ENCODE data around the gene SLC35F3. TPM values are rescaled to one million over a fixed set of nuclear protein-coding genes. Genes with fewer than 3 reads are reported as not detected.

SLC35F3 gene
- total and polyA plus RNA-seq, 2 experiments from 2014 or later, result 1.0 to 3.2 TPM

GRCh38 chr1:234118911-234119310 lies 214.4 kb downstream of the SLC35F3 start (continued):
- TF ChIP-seq, protein P1, sequence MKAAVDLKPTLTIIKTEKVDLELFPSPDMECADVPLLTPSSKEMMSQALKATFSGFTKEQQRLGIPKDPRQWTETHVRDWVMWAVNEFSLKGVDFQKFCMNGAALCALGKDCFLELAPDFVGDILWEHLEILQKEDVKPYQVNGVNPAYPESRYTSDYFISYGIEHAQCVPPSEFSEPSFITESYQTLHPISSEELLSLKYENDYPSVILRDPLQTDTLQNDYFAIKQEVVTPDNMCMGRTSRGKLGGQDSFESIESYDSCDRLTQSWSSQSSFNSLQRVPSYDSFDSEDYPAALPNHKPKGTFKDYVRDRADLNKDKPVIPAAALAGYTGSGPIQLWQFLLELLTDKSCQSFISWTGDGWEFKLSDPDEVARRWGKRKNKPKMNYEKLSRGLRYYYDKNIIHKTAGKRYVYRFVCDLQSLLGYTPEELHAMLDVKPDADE (IDR thresholded peaks at IDR 0.05), result no peak
- TF ChIP-seq ZNF331 (CRISPR knock-in tag; IDR thresholded peaks at IDR 0.05; ENCODE audit: low read depth) (no peak), NANOG (IDR thresholded peaks at IDR 0.05; ENCODE audit: borderline replicate concordance) (no peak), POLR2AphosphoS5 (IDR thresholded peaks at IDR 0.05; ENCODE audit: low read depth) (no peak), JUNB (IDR thresholded peaks at IDR 0.05; ENCODE audit: unreplicated experiment) (no peak), REST (IDR thresholded peaks at IDR 0.05; ENCODE audit: unreplicated experiment) (no peak)

DNA sequence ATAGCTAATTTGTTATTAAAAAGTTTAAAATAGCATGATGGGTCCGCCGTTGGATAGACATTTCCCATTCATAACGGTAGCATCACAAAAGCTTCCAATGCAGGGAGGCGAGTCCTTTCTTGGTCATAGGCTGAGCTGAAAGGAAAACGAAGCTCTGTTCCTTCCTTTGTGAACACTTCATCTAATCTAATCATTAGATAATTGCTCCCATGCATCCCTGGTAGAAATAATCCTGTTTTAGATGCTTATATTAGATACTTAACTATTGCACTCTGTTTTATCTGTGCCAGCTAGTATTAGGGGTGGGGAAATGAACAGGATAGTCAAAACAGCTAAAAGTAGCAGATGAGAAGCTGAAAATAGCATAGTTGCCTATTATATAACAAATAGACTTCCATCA lies 215.0 kb downstream of the SLC35F3 start:
- Histone ChIP-seq H4K20me1 (replicated peaks; ENCODE audit: insufficient read depth) (no peaks in the 10 kb centered on the region), H3F3A (replicated peaks; ENCODE audit: low read depth) (no peaks in the 10 kb centered on the region), H3K9me2 (ENCODE audit: insufficient read depth) (no peaks in the 10 kb centered on the region), H3K79me2 (replicated peaks; ENCODE audit: insufficient read depth) (no peaks in the 10 kb centered on the region), H3K36me3 (ENCODE audit: insufficient read depth) (no peaks in the 10 kb centered on the region), H3K4me3 (no peak overlapping the region), H3K4me1 (ENCODE audit: insufficient read depth) (no peaks in the 10 kb centered on the region; the same call in 1 of the 2 replicates), H3K4me2 (no peak overlapping the region), H2AFZ (no peak overlapping the region), H3K27ac (ENCODE audit: low read depth) (no peak overlapping the region), H3K27me3 (ENCODE audit: insufficient read depth) (no peaks in the 10 kb centered on the region)
- H3K9me3 Mint-ChIP-seq, result peaks cover 4% of the 10 kb centered on the region; the same call in 2 of the 3 replicates
- no peak for DNase-seq (ENCODE audit: low spot score)
- H3K27ac Mint-ChIP-seq, result no peak overlapping the region
- no peaks in the 10 kb centered on the region for H3K36me3 Mint-ChIP-seq (ENCODE audit: low read depth)
- H3K4me1 Mint-ChIP-seq, result peaks cover 8% of the 10 kb centered on the region
- H3K4me3 Mint-ChIP-seq, result no peak overlapping the region
- peaks cover 6% of the 10 kb centered on the region for H3K27me3 Mint-ChIP-seq (ENCODE audit: insufficient read depth, low read depth, poor library complexity)
- ATAC-seq, result no peak
- no peak for TF ChIP-seq ZNF114 (CRISPR knock-in tag; IDR thresholded peaks at IDR 0.05)
- TF ChIP-seq, protein P1 (IDR thresholded peaks at IDR 0.05), result no peak
- TF ChIP-seq EZH2 (IDR thresholded peaks at IDR 0.05; ENCODE audit: low read depth, unreplicated experiment), result no peak
- no peak for TF ChIP-seq ZNF331 (CRISPR knock-in tag; IDR thresholded peaks at IDR 0.05; ENCODE audit: low read depth)
- TF ChIP-seq POLR2AphosphoS5 (IDR thresholded peaks at IDR 0.05; ENCODE audit: low read depth), result no peak
- no peak for TF ChIP-seq REST (IDR thresholded peaks at IDR 0.05; ENCODE audit: unreplicated experiment)
- TF ChIP-seq EZH2phosphoT487 (IDR thresholded peaks at IDR 0.05; ENCODE audit: unreplicated experiment), result no peak
- no peak for TF ChIP-seq JUNB (IDR thresholded peaks at IDR 0.05; ENCODE audit: unreplicated experiment)
- no peak for TF ChIP-seq NANOG (IDR thresholded peaks at IDR 0.05; ENCODE audit: borderline replicate concordance)
- TF ChIP-seq STAT1 (IDR thresholded peaks at IDR 0.05; ENCODE audit: unreplicated experiment), result no peak
- TF ChIP-seq, protein P2, sequence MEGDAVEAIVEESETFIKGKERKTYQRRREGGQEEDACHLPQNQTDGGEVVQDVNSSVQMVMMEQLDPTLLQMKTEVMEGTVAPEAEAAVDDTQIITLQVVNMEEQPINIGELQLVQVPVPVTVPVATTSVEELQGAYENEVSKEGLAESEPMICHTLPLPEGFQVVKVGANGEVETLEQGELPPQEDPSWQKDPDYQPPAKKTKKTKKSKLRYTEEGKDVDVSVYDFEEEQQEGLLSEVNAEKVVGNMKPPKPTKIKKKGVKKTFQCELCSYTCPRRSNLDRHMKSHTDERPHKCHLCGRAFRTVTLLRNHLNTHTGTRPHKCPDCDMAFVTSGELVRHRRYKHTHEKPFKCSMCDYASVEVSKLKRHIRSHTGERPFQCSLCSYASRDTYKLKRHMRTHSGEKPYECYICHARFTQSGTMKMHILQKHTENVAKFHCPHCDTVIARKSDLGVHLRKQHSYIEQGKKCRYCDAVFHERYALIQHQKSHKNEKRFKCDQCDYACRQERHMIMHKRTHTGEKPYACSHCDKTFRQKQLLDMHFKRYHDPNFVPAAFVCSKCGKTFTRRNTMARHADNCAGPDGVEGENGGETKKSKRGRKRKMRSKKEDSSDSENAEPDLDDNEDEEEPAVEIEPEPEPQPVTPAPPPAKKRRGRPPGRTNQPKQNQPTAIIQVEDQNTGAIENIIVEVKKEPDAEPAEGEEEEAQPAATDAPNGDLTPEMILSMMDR (conservative IDR thresholded peaks at IDR 0.05; ENCODE audit: low read depth in 2 of 2), result no peak
